Stimulated activated CD4-positive, alpha-beta T cell treated with anti-CD3 and anti-CD28 coated beads, Interleukin-1b, Interleukin-23, amount 100 ng/mL, for 1 hour (primary cell): ENCODE results near the gene CECR2.
"Not testable (repeated sequence)": the region's sequence is repeated elsewhere in the genome, so short reads cannot be mapped to it uniquely, and the experiment has no call there.

Experiments
- DNase-seq, 2 donors: peaks; one replicate each; pipeline ENCODE4 v3.0.0-alpha.2; 2020; ENCODE audit warnings: low read depth in 2 of 2

Gene CECR2

GRCh38 chr22:17513612-17514011 lies 144.4 kb downstream of the CECR2 start:
- no peak for DNase-seq

- no peak for DNase-seq
Measured at GRCh38 chr22:17514084-17514483, 144.8 kb downstream of the CECR2 start.

- no peak for DNase-seq
Measured at GRCh38 chr22:17518406-17518805, 149.1 kb downstream of the CECR2 start.

- not testable (repeated sequence) for DNase-seq
Measured at GRCh38 chr22:17521971-17522370, 152.7 kb downstream of the CECR2 start.

- DNase-seq: no peak
Measured at GRCh38 chr22:17523925-17524324, 154.7 kb downstream of the CECR2 start.

GRCh38 chr22:17536269-17536668 lies 167.0 kb downstream of the CECR2 start:
- no peak for DNase-seq

GRCh38 chr22:17537155-17537554 lies 167.9 kb downstream of the CECR2 start:
- DNase-seq: no peak

GRCh38 chr22:17540481-17540880 lies 171.2 kb downstream of the CECR2 start:
- DNase-seq: no peak

GRCh38 chr22:17541476-17541875 lies 172.2 kb downstream of the CECR2 start:
- DNase-seq: no peak

GRCh38 chr22:17542452-17542851 lies 173.2 kb downstream of the CECR2 start:
- no peak for DNase-seq

GRCh38 chr22:17548010-17548755 lies 178.9 kb downstream of the CECR2 start:
- DNase-seq: no peak

- no peak for DNase-seq
Measured at GRCh38 chr22:17548756-17549035, 179.4 kb downstream of the CECR2 start.

- DNase-seq: no peak
Measured at GRCh38 chr22:17549183-17549582, 179.9 kb downstream of the CECR2 start.

- DNase-seq: no peak
Measured at GRCh38 chr22:17549655-17550054, 180.4 kb downstream of the CECR2 start.

- no peak for DNase-seq
Measured at GRCh38 chr22:17552737-17553136, 183.5 kb downstream of the CECR2 start.

GRCh38 chr22:17554814-17555213 lies 185.6 kb downstream of the CECR2 start:
- no peak for DNase-seq

- DNase-seq: no peak
Measured at GRCh38 chr22:17559188-17559587, 189.9 kb downstream of the CECR2 start.

GRCh38 chr22:17562906-17563870 lies 193.9 kb downstream of the CECR2 start, which contains the start of gene SLC25A18:
Gene SLC25A18, plus strand, starts transcription at chr22:17563498. Its CDS starts 16,447 bp downstream, at chr22:17579945.
- no peak for DNase-seq

GRCh38 chr22:17563936-17564391 lies 194.7 kb downstream of the CECR2 start:
- DNase-seq: no peak

GRCh38 chr22:17566016-17566687 lies 196.9 kb downstream of the CECR2 start:
- not testable (repeated sequence) for DNase-seq

GRCh38 chr22:17566776-17567175 lies 197.5 kb downstream of the CECR2 start:
- no peak for DNase-seq

- no peak for DNase-seq
Measured at GRCh38 chr22:17569971-17570511, 200.8 kb downstream of the CECR2 start.
